Lower lobe of right lung (tissue), 2 donors: Measurements from ENCODE around the gene ATAD3B. TPM values are rescaled to one million over a fixed set of nuclear protein-coding genes. Genes with fewer than 3 reads are reported as not detected.
"Not testable (repeated sequence)": the region's sequence is repeated elsewhere in the genome, so short reads cannot be mapped to it uniquely, and the experiment has no call there.

Source experiments
- ATAC-seq, 2 donors: fragments of 200-7000 bp; cut with Tn5 transposase; one replicate each; pipeline ENCODE4 v1.9.1; 2020 to 2022; ENCODE audit warnings: mild to moderate bottlenecking in 2 of 2, moderate library complexity in 2 of 2
- DNase-seq: peaks from one replicate; pipeline ENCODE4 v3.0.0-alpha.2; 2020
- H3K27ac ChIP-seq: fragments of 200-600 bp; one replicate; pipeline ENCODE4 v1.8.0; 2022
- H3K27me3 ChIP-seq: fragments of 200-600 bp; one replicate; pipeline ENCODE4 v1.8.0; 2022; ENCODE audit warnings: low read depth
- H3K36me3 ChIP-seq: fragments of 200-600 bp; one replicate; pipeline ENCODE4 v1.8.0; 2022; ENCODE audit warnings: mild to moderate bottlenecking
- H3K4me1 ChIP-seq: fragments of 200-600 bp; one replicate; pipeline ENCODE4 v1.8.0; 2022
- H3K4me3 ChIP-seq: fragments of 200-600 bp; one replicate; pipeline ENCODE4 v1.8.0; 2022; ENCODE audit warnings: mild to moderate bottlenecking
- H3K9me3 ChIP-seq: fragments of 200-600 bp; one replicate; pipeline ENCODE4 v1.8.0; 2022
- intact Hi-C: fragments of 100-400 bp; cut with DNase I; formaldehyde crosslinking; loops from one replicate; pipeline ENCODE4 v1.11.0; 2022
- total RNA-seq: library from RNA; stranded (reverse); fragmentation: NEBNext Ultra II Directional; extraction: Animal tissue kit (Norgen Biotek cat#: 25700); gene quantifications from one replicate; pipeline ENCODE4 v1.2.1, GENCODE V29; 2021
- TF ChIP-seq, protein P1 (sequence below): fragments of 200-600 bp; IDR thresholded peaks from one replicate; pipeline ENCODE4 v1.8.0; 2022; ENCODE audit warnings: antibody characterized with exemption, mild to moderate bottlenecking
- donor health status: DM: no; HTN: yes; CAD: no; lungs with severe emphysema.

Gene ATAD3B
- total RNA-seq, 1 donor from 2014 or later = 19.0 TPM

DNA sequence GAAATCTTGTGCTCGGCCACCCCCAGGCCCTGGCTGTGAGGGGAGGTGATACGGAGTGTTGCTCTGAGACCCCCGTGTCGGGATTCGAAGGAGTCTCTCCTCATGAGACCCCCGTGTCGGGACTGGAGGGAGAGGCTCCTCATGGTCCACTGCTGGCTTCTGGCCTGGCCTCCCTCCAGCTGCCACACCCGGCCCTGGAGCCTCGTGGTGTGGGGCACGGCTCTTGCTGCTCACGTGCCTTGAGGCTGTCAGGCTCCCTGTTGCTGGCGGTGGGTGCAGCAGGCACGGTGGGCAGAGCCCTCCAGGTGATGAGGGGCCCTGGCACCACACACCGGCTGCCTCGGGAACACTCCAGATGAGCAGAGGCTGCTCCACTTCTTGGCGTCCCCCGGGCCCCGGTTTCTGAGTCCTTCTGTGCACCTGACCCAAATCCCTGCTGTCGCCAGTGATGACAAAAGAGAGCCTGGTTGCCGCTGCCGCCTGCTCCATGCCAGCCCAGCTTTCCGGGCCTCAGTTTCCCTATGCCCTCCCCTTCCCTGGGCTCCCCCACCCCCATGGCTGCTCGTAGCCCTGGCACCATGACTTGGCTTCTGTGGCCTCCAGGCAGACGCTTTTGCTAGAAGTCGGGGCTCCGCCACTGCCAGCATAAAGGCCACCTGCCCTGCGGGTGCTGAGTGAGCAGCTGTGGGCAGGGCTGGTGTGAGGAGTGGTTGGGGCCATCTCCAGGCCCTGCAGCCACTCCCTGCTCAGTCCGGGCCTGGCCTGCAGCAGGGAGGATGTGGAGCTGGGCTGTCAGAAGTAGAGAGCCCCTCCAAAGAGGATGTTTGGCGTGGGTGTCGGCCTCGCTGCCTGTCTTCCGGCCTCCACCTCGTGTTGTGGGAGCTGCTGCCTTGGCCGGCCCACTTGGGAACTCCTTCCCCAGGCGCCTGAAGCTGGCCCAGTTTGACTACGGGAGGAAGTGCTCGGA is 57.0 kb downstream of the ATAD3B start:
- intact Hi-C loops = no loop called here
- Histone ChIP-seq H3K27me3 (no peaks in the 10 kb centered on the region), H3K9me3 (peaks cover 14% of the 10 kb centered on the region), H3K36me3 (peaks cover 37% of the 10 kb centered on the region), H3K4me1 (no peaks in the 10 kb centered on the region), H3K4me3 (no peak overlapping the region), H3K27ac (no peak overlapping the region)
- ATAC-seq = no peak
- DNase-seq = no peak
- TF ChIP-seq, protein P1, sequence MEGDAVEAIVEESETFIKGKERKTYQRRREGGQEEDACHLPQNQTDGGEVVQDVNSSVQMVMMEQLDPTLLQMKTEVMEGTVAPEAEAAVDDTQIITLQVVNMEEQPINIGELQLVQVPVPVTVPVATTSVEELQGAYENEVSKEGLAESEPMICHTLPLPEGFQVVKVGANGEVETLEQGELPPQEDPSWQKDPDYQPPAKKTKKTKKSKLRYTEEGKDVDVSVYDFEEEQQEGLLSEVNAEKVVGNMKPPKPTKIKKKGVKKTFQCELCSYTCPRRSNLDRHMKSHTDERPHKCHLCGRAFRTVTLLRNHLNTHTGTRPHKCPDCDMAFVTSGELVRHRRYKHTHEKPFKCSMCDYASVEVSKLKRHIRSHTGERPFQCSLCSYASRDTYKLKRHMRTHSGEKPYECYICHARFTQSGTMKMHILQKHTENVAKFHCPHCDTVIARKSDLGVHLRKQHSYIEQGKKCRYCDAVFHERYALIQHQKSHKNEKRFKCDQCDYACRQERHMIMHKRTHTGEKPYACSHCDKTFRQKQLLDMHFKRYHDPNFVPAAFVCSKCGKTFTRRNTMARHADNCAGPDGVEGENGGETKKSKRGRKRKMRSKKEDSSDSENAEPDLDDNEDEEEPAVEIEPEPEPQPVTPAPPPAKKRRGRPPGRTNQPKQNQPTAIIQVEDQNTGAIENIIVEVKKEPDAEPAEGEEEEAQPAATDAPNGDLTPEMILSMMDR = no peak

DNA sequence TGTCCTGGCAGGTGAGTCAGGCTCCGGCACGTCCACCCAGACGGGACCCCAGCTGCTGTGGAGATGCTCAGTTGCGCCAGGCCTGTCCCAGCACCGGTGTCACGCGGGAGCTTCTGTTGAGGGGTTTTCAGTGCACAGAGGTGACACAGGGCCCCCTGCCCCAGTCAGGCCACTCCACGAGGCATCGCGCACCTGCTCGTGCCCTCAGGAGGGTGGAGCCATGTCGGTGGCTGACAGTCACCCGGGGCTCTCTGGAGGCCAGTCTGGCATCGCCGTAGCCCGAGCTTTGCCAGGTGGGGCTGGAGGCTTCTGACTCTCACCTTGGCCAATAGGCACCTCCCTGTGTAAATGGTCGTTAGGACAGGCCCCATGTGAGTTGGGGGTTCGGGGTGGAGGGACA is 57.8 kb downstream of the ATAD3B start:
- TF ChIP-seq, protein P1 = no peak
- DNase-seq (no peak), ATAC-seq (no peak)
- H3K36me3 ChIP-seq = peaks cover 38% of the 10 kb centered on the region
- intact Hi-C loops = no loop called here
- H3K4me1 ChIP-seq = no peaks in the 10 kb centered on the region
- H3K4me3 ChIP-seq = no peak overlapping the region
- no peak overlapping the region for H3K27ac ChIP-seq
- peaks cover 14% of the 10 kb centered on the region for H3K9me3 ChIP-seq
- no peaks in the 10 kb centered on the region for H3K27me3 ChIP-seq

DNA sequence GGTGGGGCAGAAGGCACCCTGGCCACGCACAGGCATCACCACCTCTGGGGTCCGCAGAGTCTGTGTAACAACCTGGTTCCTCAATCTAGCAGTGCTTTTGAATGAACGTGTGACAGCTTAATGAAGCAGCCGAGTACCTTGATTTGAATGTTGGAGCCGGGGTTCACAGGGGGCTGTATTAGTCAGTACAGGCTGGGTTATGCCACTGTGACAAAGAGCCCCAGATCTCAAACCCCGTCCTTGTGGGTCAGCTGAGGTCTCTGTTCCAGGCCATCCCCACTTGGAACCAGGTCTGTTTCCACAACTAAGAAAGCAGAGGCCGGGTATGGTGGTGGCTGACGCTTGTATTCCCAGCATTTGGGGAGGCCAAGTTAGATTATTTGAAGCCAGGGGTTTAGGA is 58.4 kb downstream of the ATAD3B start:
- intact Hi-C loops = no loop called here
- ATAC-seq = no peak
- peaks cover 41% of the 10 kb centered on the region for H3K36me3 ChIP-seq
- no peaks in the 10 kb centered on the region for H3K27me3 ChIP-seq
- no peaks in the 10 kb centered on the region for H3K4me1 ChIP-seq
- H3K27ac ChIP-seq = no peak overlapping the region
- no peak for DNase-seq
- TF ChIP-seq, protein P1 = no peak
- H3K9me3 ChIP-seq = peaks cover 14% of the 10 kb centered on the region
- H3K4me3 ChIP-seq = no peak overlapping the region

DNA sequence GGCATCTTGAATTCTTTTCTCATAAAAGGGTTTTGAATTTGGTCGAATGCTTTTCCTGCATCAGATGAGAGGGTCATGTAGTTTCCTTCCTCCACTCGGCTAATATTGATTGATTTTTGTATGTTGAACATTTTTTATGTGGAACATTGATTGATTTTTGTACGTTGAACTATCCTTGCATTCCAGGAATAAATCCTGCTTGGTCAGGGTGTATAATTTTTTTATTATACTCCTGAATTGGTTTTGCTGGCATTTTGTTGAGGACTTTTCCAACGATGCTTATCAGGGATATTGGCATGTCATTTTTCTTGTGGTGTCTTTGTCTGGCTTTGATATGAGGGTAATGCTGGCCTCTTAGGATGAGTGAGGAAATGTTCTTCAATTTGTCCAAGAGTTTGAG is 60.4 kb downstream of the ATAD3B start:
- Histone ChIP-seq H3K9me3 (peaks cover 14% of the 10 kb centered on the region), H3K27ac (no peak overlapping the region), H3K36me3 (peaks cover 29% of the 10 kb centered on the region), H3K4me3 (no peak overlapping the region), H3K27me3 (no peaks in the 10 kb centered on the region), H3K4me1 (no peaks in the 10 kb centered on the region)
- DNase-seq (no peak), ATAC-seq (no peak)
- intact Hi-C loops = no loop called here
- TF ChIP-seq, protein P1 = no peak

DNA sequence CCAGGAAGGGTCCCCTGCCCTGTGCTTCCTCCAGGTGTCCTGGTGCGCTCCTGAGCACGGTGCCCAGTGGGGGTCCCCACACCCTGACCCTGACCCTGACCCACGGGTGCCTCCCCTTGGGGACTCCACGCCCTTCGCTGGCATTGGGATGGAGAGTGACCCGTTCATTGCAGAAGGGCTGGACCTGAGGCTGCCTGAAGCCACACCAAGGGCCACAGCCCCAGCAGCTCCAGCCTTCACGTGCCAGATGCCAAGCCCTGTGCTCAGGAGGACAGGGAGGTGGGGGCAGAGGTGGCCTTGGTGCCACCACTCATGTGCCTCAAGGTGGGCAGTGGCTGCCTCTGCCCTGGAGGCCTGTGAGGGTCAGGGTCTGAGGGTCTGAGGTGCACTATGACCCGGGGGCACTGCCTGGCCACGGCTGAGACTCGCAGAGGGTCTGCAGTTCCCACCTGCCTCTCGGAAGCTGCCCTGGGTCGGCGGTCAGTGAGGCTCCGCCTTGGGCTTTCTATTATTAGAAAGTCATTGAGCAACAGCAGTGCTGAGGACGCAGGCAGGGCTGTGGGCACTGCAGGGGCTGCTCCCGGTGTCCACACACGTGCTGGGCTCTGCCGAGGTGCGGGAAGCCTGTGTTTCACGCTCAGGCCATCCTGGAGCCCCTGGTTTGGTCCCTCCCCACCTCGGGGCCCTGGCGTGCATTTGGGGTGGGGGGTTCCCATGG is 61.8 kb downstream of the ATAD3B start:
- peaks cover 16% of the 10 kb centered on the region for H3K36me3 ChIP-seq
- H3K4me3 ChIP-seq, H3K4me1 ChIP-seq, DNase-seq, intact Hi-C loops, H3K27me3 ChIP-seq, H3K27ac ChIP-seq: not testable (repeated sequence)
- peaks cover 14% of the 10 kb centered on the region for H3K9me3 ChIP-seq
- peak; percentile 5 to 33 for ATAC-seq

DNA sequence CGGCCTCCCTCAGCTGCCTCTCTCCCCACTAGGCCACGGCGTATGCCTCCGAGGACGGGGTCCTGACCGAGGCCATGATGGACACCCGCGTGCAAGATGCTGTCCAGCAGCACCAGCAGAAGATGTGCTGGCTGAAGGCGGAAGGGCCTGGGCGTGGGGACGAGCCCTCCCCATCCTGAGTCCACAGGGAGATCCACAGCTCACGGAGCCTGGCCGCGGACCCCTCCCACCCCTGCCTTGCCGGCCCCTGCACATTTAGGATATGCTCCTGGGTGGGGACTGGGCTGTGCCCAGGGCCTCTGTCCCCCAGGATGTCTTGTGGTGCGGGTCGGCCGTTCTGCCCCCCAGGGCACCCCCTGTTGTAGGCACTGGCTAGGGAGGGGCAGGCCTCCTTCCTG is 62.3 kb downstream of the ATAD3B start:
- Histone ChIP-seq H3K9me3 (peaks cover 14% of the 10 kb centered on the region), H3K36me3 (peaks cover 11% of the 10 kb centered on the region)
- intact Hi-C loops, H3K4me3 ChIP-seq, ATAC-seq, DNase-seq, H3K27ac ChIP-seq, H3K4me1 ChIP-seq, H3K27me3 ChIP-seq: not testable (repeated sequence)
